ENCODE data around the gene MSI1. TPM values are rescaled to one million over a fixed set of nuclear protein-coding genes. Genes with fewer than 3 reads are reported as not detected.

Gene MSI1
- total and polyA plus RNA-seq, 10 of the 15 experiments (the other 5 are each of a cell fraction or from before 2014, with no cell fraction given): 0.04 TPM; not detected in 9

DNA sequence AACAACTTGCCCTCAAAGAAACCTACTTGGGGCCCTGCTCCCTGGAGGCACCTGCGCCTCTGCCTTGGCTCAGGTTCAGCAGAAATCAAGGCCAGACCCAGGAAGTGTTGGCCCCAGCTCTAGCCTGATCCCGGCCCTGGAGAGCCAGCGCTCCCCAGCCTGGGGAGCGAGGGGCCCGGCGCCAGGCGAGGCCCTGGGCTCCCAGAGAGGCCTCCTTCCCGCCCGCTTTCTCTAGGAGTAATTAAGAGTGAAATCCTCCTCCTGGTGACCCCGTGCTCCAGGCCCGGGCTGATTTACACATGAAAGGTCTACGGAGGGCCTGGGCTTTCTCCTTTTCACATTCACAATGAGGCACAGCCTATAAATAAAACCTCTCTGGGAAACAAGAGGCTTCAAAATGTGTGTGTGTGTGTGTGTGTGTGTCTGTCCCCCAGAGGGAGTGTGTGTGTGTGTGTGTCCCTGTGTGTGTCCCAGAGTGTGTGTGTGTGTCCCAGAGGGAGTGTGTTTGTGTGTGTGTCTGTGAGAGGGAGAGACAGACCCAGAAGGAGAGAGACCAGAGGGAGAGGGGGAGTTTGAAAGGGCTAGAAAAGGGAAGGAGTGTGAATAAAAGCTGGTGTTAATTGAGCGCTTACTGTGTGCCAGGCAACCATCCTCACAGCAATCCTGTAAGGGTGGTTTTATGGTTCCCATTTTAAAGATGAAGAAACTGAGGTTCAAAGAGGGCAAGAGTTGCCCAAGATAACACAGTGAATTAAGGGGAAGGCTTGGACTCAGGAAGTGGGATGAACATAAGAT, 45.1 kb upstream of the MSI1 start (continued):
- no peak for TF ChIP-seq RELA (IDR thresholded peaks at IDR 0.05; ENCODE audit: borderline replicate concordance, partially characterized antibody)
- TF ChIP-seq HDAC2 (IDR thresholded peaks at IDR 0.05): no peak
- TF ChIP-seq HCFC1 (IDR thresholded peaks at IDR 0.05; ENCODE audit: low read length): no peak

DNA sequence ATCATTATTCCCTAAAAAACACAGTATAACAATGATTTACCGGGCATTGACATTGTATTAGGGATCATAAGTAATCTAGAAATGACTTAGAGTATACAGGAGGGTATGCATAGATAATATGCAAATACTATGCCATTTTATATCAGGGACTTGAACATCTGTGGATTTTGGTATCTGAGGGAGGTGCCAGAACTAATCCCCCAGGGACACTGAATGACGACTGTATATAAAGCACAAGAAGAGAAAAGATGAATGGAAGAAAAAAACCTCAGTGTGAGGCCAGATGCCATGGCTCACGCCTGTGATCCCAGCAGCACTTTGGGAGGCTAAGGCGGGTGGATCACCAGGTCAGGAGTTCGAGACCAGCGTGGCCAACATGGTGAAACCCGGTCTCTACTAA, 43.5 kb upstream of the MSI1 start:
- 27% methylated on average over 7 of the region's 7 CpGs for WGBS (ENCODE audit: insufficient coverage, insufficient replicate concordance, low lambda C conversion rate, missing lambda C conversion rate)
- ChIA-PET POLR2A (no interaction called here), CTCF (no interaction called here), SMC1A (ENCODE audit: uncharacterized antibody, unreplicated experiment) (no interaction called here), RAD21 (ENCODE audit: unreplicated experiment) (no interaction called here)
- Histone ChIP-seq H4K20me1 (ENCODE audit: control insufficient read depth, insufficient read depth) (no peaks in the 10 kb centered on the region), H2AFZ (ENCODE audit: control insufficient read depth, low read depth, low read length) (no peak overlapping the region), H3K9ac (ENCODE audit: control insufficient read depth, insufficient read depth, low read length) (no peak overlapping the region), H3K9me3 (replicated peaks; ENCODE audit: control insufficient read depth, insufficient read depth, low read length) (no peaks in the 10 kb centered on the region), H3K4me3 (no peak overlapping the region), H3K36me3 (ENCODE audit: control insufficient read depth in 2 of 2, insufficient read depth in 2 of 2, low read length in 1 of 2) (no peaks in the 10 kb centered on the region), H3K27me3 (replicated peaks in 1 of 2; ENCODE audit: control insufficient read depth in 2 of 2, insufficient read depth in 2 of 2, low read length in 1 of 2) (no peaks in the 10 kb centered on the region), H3K79me2 (ENCODE audit: control insufficient read depth, insufficient read depth, low read length) (no peaks in the 10 kb centered on the region), H3K4me1 (ENCODE audit: control insufficient read depth, insufficient read depth, low read length) (no peaks in the 10 kb centered on the region), H3K4me2 (ENCODE audit: control insufficient read depth, insufficient read depth) (no peak overlapping the region), H3K27ac (ENCODE audit: control insufficient read depth, insufficient read depth) (no peak overlapping the region)
- FAIRE-seq (no peak), DNase-seq (ENCODE audit: low read depth, low spot score) (no peak), ATAC-seq (no peak)
- in situ Hi-C loops (cut with MboI) (no loop called here), intact Hi-C loops (cut with micrococcal nuclease; ENCODE audit: unreplicated experiment) (no loop called here)
- BruUV-seq (replicated peaks): no TSS peak
- TF ChIP-seq PML (IDR thresholded peaks at IDR 0.05; ENCODE audit: low read length) (no peak), CHD4 (IDR thresholded peaks at IDR 0.05) (no peak), PAX5 (IDR thresholded peaks at IDR 0.05; ENCODE audit: borderline replicate concordance, low read depth, low read length) (no peak), E2F8 (IDR thresholded peaks at IDR 0.05; ENCODE audit: low read depth, partially characterized antibody) (no peak), CBFB (IDR thresholded peaks at IDR 0.05; ENCODE audit: low read depth) (no peak), ZNF384 (IDR thresholded peaks at IDR 0.05; ENCODE audit: borderline replicate concordance, low read depth, low read length) (no peak), RELB (IDR thresholded peaks at IDR 0.05; ENCODE audit: low read depth) (no peak), BRCA1 (IDR thresholded peaks at IDR 0.05; ENCODE audit: low read depth, low read length) (no peak), MAX (IDR thresholded peaks at IDR 0.05; ENCODE audit: low read depth, low read length) (no peak), ZNF207 (IDR thresholded peaks at IDR 0.05; ENCODE audit: borderline replicate concordance) (no peak), SUZ12 (IDR thresholded peaks at IDR 0.05; ENCODE audit: unreplicated experiment) (no peak), IKZF2 (IDR thresholded peaks at IDR 0.05) (no peak), ESRRA (IDR thresholded peaks at IDR 0.05; ENCODE audit: low read length) (no peak), E4F1 (IDR thresholded peaks at IDR 0.05; ENCODE audit: borderline replicate concordance, partially characterized antibody) (no peak)

Measured in GM12878 (cell line).